ENCODE data around the gene NAGS.

NAGS gene

GRCh38 chr17:44049294-44050060 is 45.1 kb downstream of the NAGS start (continued):
- TF ChIP-seq, protein P1, sequence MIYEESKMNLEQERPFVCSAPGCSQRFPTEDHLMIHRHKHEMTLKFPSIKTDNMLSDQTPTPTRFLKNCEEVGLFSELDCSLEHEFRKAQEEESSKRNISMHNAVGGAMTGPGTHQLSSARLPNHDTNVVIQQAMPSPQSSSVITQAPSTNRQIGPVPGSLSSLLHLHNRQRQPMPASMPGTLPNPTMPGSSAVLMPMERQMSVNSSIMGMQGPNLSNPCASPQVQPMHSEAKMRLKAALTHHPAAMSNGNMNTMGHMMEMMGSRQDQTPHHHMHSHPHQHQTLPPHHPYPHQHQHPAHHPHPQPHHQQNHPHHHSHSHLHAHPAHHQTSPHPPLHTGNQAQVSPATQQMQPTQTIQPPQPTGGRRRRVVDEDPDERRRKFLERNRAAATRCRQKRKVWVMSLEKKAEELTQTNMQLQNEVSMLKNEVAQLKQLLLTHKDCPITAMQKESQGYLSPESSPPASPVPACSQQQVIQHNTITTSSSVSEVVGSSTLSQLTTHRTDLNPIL (CRISPR knock-in tag; IDR thresholded peaks at IDR 0.05; ENCODE audit: low read depth): no peak
- TF ChIP-seq ZFP30 (CRISPR knock-in tag; IDR thresholded peaks at IDR 0.05): no peak
- no peak for TF ChIP-seq SNAI2 (CRISPR knock-in tag; IDR thresholded peaks at IDR 0.05)
- no peak for TF ChIP-seq PPARA (CRISPR knock-in tag; IDR thresholded peaks at IDR 0.05; ENCODE audit: borderline replicate concordance)
- TF ChIP-seq ESRRG (CRISPR knock-in tag; IDR thresholded peaks at IDR 0.05): no peak
- TF ChIP-seq BACH2 (CRISPR knock-in tag; IDR thresholded peaks at IDR 0.05; ENCODE audit: borderline replicate concordance): no peak

GRCh38 chr17:44053125-44053872 is 48.9 kb downstream of the NAGS start:
- TF ChIP-seq ISL1 (CRISPR knock-in tag; IDR thresholded peaks at IDR 0.05): no peak
- TF ChIP-seq POU6F1 (CRISPR knock-in tag; IDR thresholded peaks at IDR 0.05; ENCODE audit: borderline replicate concordance, low read depth): no peak
- no peak for TF ChIP-seq ZFP3 (CRISPR knock-in tag; IDR thresholded peaks at IDR 0.05)
- no peak for TF ChIP-seq OSR1 (CRISPR knock-in tag; IDR thresholded peaks at IDR 0.05)
- no peak for TF ChIP-seq CSRNP3 (CRISPR knock-in tag; IDR thresholded peaks at IDR 0.05)
- TF ChIP-seq BACH2 (CRISPR knock-in tag; IDR thresholded peaks at IDR 0.05; ENCODE audit: borderline replicate concordance): no peak
- TF ChIP-seq SNAI2 (CRISPR knock-in tag; IDR thresholded peaks at IDR 0.05): no peak
- TF ChIP-seq TCF4 (CRISPR knock-in tag; IDR thresholded peaks at IDR 0.05; ENCODE audit: borderline replicate concordance): no peak
- TF ChIP-seq TOX (CRISPR knock-in tag; IDR thresholded peaks at IDR 0.05; ENCODE audit: borderline replicate concordance): no peak
- TF ChIP-seq ARNTL (CRISPR knock-in tag; IDR thresholded peaks at IDR 0.05; ENCODE audit: borderline replicate concordance, low read depth): no peak
- no peak for TF ChIP-seq PPARA (CRISPR knock-in tag; IDR thresholded peaks at IDR 0.05; ENCODE audit: borderline replicate concordance)
- TF ChIP-seq TSHZ2 (CRISPR knock-in tag; IDR thresholded peaks at IDR 0.05): no peak
- no peak for ATAC-seq
